H1 (cell line): Measurements from ENCODE around the gene FOXK1. TPM values are rescaled to one million over a fixed set of nuclear protein-coding genes. Genes with fewer than 3 reads are reported as not detected.

Source experiments
- EP300 ChIP-seq, 2 experiments: IDR thresholded peaks; 1 replicate in 1 of 2; 2 replicates in 1 of 2; pipeline ENCODE4 v1.6.1; 2011 to 2012; ENCODE audit warnings: low read depth in 2 of 2, low read length in 2 of 2, mild to moderate bottlenecking in 2 of 2, borderline replicate concordance in 1 of 2, inconsistent platforms in 1 of 2, moderate library complexity in 1 of 2
- TCF12 ChIP-seq: IDR thresholded peaks from 2 replicates; pipeline ENCODE4 v1.6.1; 2011; ENCODE audit warnings: low read depth, mild to moderate bottlenecking, low read length
- YY1 ChIP-seq: IDR thresholded peaks from 2 replicates; pipeline ENCODE4 v1.6.1; 2011; ENCODE audit warnings: low read depth, mild to moderate bottlenecking, low read length
- polyA plus RNA-seq, 7 experiments: library from polyadenylated mRNA; depleted of rRNA in 3 of 7; stranded (reverse) in 5 of 7; unstranded in 2 of 7; fragments of >200 nt in 5 of 7; fragments of 200-250 nt in 2 of 7; gene quantifications; 1 replicate in 5 of 7; 2 replicates in 1 of 7; 4 replicates in 1 of 7; pipeline versions ENCODE4 v1.2.1 to v1.2.3, GENCODE V29; 2011 to 2013; ENCODE audit warnings: missing spikeins in 2 of 7, mixed read lengths in 2 of 7
- total RNA-seq: library from RNA; stranded (reverse); fragmentation: NEBNext Ultra II Directional; extraction: Animal tissue kit (Norgen Biotek cat#: 25700); gene quantifications from 2 replicates; pipeline ENCODE4 v1.2.1, GENCODE V29; 2021

The FOXK1 gene
- total and polyA plus RNA-seq, 2 of the 8 experiments (the other 6 are each of a cell fraction or from before 2014, with no cell fraction given): 2.0 to 8.5 TPM

GRCh38 chr7:4641091-4641666 lies 40.9 kb upstream of the FOXK1 start (continued):
- TF ChIP-seq YY1 (no peak), TCF12 (no peak), EP300 (IDR thresholded peaks at IDR 0.05; ENCODE audit: borderline replicate concordance in 1 of 2, low read depth in 2 of 2, low read length in 2 of 2) (no peak)
- TF ChIP-seq, all 59 proteins: peak for 0
